ENCODE measurements around the gene CFAP45. TPM values are rescaled to one million over a fixed set of nuclear protein-coding genes. Genes with fewer than 3 reads are reported as not detected.

Gene CFAP45
- total and polyA plus RNA-seq, 2 experiments from 2014 or later: 0.36 TPM; not detected in 1

- Mint-ChIP-seq H3K4me1 (no peaks in the 10 kb centered on the region; the same call in 2 of the 3 replicates), H3K4me3 (no peak overlapping the region), H3K27me3 (ENCODE audit: insufficient read depth, low read depth, poor library complexity) (peaks cover 14% of the 10 kb centered on the region), H3K9me3 (no peaks in the 10 kb centered on the region; the same call in 2 of the 3 replicates), H3K27ac (no peak overlapping the region), H3K36me3 (ENCODE audit: low read depth) (no peaks in the 10 kb centered on the region)
- ATAC-seq: peak; percentile 17; the same call in 1 of the 3 replicates
- peaks cover 7% of the 10 kb centered on the region; the same call in 1 of the 2 replicates for H3K27me3 ChIP-seq (ENCODE audit: insufficient read depth)
- no peak overlapping the region for H3K4me3 ChIP-seq
- no peaks in the 10 kb centered on the region for H3K4me1 ChIP-seq (ENCODE audit: insufficient read depth)
- no peak for DNase-seq (ENCODE audit: low spot score)
- H4K20me1 ChIP-seq (replicated peaks; ENCODE audit: insufficient read depth): no peaks in the 10 kb centered on the region
- H3K27ac ChIP-seq (ENCODE audit: low read depth): no peak overlapping the region
- TF ChIP-seq ZNF331 (CRISPR knock-in tag; IDR thresholded peaks at IDR 0.05; ENCODE audit: low read depth) (no peak), ZNF462 (CRISPR knock-in tag; IDR thresholded peaks at IDR 0.05) (no peak), POLR2AphosphoS5 (IDR thresholded peaks at IDR 0.05; ENCODE audit: low read depth) (no peak), STAT1 (IDR thresholded peaks at IDR 0.05; ENCODE audit: unreplicated experiment) (no peak), NANOG (IDR thresholded peaks at IDR 0.05; ENCODE audit: borderline replicate concordance) (no peak), REST (IDR thresholded peaks at IDR 0.05; ENCODE audit: unreplicated experiment) (no peak), EZH2phosphoT487 (IDR thresholded peaks at IDR 0.05; ENCODE audit: unreplicated experiment) (no peak)
- H3F3A ChIP-seq (replicated peaks; ENCODE audit: low read depth): no peaks in the 10 kb centered on the region
- no peak overlapping the region for H3K4me2 ChIP-seq
- no peak overlapping the region for H2AFZ ChIP-seq
- no peaks in the 10 kb centered on the region for H3K36me3 ChIP-seq (ENCODE audit: insufficient read depth)
- H3K9me2 ChIP-seq (ENCODE audit: insufficient read depth): no peaks in the 10 kb centered on the region
- no peaks in the 10 kb centered on the region for H3K79me2 ChIP-seq (replicated peaks; ENCODE audit: insufficient read depth)
Observed at GRCh38 chr1:159861218-159861617, 38.7 kb downstream of the CFAP45 start.

Data from GM23338 (cell line).